NCI-H69 (cell line): ENCODE measurements around the gene NEBL.

Experiments used
- DNase-seq: peaks from one replicate; lab custom pipeline; 2025; lab: John Stamatoyannopoulos, UW

Gene NEBL

DNA sequence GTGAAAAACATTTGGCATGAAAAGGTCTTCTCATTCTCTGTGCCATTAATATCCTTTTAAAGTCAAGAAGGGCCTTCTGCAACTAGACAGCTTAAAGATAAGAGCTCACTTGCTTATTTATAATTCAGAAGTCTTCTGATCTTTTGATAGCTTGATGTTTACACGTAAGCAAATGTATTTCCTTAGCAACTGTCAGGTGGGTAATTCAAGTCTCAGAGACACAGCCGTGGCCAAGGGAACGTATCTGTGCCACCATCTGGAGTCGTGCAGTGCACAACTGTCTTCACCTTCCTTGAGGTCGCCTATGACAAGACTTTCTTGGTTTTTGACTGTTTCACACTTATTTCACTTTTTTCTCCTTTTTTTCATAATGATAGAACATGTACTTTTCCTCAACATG, 4.0 kb upstream of the NEBL start:
- no peak for DNase-seq

DNA sequence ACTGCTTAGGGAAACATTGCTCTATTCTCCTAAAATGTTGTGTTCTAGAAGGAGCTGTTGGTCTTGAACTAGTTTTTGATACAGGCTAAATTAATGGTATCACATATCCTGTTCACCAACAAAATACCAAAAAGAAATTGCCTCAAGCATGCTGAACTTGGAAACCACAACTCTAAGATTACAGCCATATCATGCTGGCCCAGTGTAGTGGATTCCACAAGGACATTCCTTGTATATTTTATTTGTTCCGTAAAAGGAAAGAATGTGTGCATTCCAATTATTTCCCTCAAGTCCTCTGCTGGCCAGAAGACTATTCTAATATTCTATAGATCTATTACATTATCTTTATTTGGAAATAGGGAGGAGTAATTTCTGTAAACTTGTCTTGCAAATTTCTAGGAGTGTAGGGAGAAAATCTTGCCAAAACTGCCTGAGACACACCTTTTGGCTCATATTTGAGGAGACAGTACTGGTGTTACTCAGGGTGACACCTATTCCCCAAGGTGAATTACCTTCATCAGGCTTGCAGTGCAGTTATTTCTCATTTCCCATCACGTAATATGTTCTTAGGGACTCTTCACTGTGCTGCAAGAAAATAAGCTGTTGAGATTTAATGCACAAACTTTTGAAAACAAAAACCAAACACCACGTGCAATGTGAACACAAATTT, 1.9 kb upstream of the NEBL start:
- no peak for DNase-seq

DNA sequence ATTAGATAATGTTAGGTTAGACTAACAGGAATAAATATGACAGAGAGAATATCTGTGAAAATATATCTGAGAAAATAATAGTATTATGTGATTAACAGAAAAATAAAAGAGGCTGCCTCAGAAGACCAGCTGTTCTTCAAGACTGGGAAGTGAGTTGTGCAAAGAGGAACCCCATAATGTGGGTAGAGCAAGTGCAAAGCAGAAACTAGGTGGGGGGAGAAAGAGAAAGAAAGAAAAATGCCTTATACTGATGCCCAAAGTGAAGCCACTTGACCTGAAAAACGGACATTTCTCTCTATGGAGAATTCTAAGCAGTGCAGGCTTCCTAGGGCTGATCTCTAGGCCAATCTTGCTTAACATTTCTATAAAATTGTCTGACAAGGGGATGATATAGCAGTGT, 3.8 kb downstream of the NEBL start:
- no peak for DNase-seq

DNA sequence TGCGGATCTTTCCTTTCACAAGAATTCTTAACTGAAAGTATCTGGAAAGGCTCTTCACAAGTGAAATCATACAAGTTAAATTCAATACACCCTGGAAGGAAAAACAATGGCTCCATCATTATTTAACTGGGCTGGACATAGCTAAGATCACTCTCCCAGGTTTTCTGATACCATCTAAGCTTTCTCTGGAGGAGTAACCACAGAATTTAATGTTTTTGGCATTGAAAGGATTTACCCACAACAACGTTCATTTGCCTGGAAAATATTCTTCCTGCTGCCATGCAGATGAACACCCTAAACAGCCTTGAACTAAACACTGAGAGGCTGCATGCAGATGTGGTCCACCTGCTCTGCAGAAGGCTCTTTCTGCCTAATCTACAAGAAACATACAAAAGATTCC, 4.3 kb downstream of the NEBL start:
- DNase-seq, result no peak

DNA sequence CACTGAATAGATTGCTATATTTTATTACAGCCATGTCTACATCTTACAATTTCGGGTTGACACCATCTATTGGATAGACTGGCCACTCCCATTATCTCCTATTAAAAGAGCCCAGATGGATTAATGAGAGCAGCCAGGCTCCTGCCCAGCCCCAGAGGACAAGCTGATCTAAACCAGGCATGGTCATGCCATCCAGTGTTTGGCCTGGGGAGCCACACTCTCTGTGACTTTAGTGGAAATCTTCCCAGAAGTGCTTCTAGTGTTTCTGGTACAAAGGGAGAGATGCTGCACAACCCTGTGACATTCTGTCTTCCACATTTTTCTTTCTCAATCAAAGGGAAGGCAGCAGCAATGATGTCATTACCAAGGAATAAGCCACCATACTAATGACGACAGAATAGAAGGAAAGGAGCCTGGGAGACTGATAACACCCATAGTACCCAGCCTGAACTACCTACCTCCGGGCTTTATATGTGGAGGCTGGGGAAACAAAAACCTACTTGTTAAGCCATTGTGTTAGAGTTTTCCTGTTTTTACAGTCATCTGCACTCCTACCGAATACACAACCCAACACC, 5.0 kb downstream of the NEBL start:
- DNase-seq, result no peak

DNA sequence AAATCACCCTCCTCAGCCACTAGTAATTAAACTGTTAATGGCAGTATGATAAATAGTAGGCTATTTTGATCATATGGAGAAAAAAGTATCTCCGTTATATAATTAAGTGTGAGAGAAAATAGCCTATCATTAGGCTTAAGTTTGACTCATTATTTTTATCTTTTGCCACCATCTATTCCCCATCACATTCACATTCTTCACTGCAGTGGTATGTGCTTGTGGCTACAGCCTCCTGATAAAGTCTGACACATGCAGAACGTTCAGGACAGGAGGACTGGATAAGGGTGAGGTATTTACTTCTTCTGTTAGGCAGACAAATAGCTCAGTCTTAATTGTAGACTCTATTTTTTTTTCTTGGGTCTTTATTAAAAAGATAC, 5.8 kb downstream of the NEBL start:
- DNase-seq, result peak; percentile 69

DNA sequence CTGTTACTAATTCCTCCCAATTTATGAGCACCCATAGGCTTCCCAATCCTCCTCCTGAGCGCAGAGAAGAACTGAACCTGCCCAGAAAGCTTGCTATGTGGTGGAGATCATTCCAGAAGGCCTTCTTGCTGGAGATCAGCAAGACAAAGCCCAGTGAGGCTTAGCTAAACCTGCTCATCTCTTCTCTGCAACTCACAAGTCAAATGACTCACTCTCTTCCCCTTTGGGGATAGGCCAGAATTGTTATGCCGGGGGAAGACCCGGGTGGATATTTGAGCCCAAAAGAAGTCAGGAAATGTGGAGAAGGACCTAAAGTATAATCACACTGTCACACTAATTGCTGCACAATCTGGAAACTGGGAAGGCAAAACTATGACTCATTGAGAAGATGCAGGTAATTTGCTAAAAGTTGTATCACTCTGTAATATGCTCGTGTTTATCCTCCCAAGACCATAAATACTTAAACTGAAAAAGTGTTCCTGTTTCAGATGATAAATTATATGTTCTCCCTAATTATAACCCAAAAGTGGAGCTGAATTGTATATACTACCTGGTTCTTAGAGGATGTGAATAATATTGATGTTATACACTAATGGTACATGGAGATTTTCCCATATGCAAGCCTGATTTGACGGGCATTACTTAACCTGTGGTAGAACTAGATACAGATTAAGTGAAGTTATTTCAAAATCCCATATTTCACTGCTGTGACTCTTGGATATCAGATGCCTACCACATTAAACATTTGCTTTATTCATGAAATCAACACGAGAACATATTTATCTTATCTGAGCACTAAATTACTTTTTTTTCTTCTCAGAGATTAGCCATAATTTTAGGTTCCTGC, 6.4 kb downstream of the NEBL start:
- DNase-seq, result peak; percentile 94

DNA sequence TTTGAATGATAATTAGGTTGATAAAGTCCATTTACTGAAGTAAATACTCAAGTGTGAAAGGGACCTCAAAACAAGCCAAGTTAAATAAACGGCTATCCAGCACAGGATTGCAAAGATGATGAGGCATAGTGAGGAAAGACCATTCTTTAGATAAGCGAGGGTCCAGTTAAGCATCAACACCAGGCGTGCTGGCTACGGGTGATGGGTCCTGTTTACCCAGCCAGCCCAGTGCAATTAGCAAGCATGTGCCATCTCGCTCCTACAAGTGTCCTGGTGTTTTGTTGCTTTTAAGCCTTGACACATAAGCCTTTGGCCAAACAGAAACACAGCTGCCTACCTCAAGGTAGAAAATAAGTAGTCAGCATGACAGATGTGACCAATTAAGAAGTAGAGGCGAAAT, 7.1 kb downstream of the NEBL start:
- peak; percentile 97 for DNase-seq

DNA sequence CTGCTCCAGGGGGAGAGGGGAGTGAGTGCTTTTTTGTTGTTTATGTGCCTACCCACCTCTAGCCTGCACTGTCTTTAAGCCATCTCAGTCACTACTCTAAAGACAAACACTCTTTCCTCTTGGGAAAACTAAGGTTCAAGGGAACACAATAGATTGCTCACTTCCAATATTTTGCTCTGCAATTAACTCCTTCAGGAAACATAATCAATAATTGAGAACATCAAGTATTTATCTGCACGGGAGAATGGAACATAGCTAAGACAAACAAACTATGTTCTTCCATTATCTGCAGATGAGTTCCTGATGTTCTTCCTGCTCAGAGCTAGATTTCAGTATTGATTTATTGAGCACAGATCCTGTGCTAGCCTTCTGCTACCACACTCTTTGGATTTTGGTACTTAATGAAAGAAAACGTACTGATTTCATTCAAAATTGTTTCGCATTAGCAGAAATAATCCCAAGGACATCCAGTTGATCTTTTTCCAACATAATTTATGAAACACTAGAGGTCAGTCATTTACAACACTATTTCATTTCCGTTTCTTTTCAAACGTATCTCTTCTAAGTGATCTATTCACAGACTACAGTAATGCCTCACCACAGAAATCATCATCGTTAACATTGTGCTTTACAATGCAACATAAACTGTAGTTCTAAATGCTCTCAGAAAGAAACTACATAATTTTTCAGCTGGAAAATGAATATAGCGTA, 8.3 kb downstream of the NEBL start:
- DNase-seq, result peak; percentile 79

DNA sequence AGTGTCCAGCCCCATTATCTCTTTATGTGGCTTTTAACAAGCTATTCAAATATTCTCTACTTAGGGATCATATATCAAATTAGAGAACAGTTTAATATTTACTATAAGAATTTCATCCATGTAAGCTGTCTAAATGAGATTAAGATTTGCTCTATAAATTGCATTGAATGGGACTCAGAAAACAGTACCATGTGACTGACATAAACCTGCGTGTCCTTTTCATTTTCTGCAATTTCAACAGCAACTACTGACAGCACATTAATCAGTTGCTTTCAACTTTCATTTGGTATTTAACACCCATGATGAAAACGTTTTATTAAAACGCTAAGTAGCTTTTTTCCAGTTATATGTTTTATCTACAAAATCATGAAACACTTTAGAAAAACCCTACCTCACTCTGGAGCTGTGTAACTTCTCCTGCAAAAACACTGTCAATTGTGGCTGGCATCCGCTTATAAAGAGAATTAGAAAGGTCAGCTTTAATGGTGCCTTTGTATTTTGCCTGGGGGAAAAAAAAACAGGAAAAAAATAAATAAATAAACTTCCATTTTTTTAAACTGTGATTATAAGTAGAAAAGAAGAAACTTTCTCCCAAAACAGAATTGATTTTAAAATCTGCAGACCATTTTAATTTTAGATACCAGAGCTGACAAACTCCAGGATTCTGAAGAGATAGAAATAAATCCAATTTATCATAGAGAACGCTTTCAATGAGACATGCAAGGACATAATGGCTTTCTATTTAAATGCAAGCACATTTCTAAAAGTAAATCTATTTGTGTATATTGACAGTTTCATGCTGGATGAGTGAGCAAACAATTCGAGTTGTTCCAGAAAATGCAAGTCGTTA, 9.2 kb downstream of the NEBL start:
- peak; percentile 46 for DNase-seq

DNA sequence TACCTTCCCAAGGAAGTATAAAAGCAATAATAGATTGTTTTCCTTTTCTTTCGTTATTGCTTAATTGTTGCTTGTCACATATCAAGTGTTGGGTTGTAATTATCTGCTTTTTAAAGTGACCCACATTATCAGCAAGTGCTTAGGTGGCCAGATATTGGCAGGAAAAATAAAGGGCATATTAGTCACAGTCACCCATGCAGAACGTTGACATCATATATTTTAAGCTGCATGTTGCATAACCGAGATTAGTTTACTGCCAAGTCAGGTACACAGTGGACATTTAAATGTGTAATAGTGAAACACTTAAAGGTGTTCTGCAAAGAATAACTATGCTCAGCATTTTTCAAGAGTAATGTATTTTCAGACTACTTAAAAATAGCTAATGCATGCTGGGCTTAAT, 11.4 kb downstream of the NEBL start:
- peak; percentile 88 for DNase-seq

DNA sequence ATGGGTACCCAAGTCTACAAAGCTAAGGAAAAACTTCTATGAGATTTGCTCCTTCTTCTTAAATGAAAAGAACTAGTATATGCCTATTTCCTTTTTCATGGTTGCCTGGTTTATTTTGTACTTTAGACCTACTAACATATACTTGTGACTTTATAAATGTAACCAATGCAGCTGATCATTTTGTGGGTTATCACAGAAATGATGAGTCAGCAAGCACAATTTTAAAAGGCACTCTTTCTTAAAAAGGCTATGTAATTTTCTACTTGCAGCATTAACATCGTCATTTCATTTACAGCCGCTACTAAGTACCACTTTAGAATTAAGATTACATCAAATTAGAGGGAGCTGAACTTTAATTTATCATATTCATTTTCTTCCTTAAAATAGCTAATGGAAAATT, 13.6 kb downstream of the NEBL start:
- no peak for DNase-seq

DNA sequence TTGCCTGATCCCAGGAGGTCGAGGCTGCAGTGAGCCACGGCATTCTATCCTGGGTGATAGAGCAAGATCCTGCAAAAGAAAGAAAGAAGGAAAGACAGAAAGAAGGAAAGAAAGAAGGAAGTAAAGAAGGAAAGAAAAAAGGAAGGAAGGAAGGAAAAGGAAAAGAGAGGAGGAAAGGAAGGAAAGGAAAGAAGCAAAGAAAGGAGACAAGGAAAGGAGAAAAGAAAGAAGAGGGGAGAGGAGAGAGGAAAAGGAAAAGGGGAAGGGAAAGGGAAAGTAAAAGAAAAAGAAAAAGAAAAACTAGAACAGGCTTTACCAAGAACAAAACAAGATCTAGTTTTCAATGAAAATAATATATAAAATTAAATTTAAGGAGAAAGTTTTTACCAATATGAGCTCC, 15.0 kb downstream of the NEBL start:
- no peak for DNase-seq

DNA sequence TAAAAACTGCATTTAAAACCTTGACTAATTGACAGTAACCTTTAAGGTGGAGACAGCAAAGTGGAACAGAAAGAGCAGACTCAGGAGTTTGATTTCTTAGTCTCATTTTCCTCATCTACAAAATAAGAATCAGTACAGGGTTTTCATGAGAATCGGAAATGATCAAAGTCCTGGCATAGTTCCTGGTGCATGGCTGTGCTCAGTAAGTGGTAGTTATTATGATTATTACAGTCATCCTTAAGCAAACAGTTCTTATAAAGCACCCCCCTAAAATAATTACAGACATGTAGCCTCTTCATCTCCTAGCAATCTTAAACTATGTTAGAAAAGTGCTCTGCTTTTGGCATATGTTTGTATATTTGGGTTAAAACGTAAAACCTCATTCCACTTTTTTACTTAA, 18.0 kb downstream of the NEBL start:
- DNase-seq, result peak; percentile 84

DNA sequence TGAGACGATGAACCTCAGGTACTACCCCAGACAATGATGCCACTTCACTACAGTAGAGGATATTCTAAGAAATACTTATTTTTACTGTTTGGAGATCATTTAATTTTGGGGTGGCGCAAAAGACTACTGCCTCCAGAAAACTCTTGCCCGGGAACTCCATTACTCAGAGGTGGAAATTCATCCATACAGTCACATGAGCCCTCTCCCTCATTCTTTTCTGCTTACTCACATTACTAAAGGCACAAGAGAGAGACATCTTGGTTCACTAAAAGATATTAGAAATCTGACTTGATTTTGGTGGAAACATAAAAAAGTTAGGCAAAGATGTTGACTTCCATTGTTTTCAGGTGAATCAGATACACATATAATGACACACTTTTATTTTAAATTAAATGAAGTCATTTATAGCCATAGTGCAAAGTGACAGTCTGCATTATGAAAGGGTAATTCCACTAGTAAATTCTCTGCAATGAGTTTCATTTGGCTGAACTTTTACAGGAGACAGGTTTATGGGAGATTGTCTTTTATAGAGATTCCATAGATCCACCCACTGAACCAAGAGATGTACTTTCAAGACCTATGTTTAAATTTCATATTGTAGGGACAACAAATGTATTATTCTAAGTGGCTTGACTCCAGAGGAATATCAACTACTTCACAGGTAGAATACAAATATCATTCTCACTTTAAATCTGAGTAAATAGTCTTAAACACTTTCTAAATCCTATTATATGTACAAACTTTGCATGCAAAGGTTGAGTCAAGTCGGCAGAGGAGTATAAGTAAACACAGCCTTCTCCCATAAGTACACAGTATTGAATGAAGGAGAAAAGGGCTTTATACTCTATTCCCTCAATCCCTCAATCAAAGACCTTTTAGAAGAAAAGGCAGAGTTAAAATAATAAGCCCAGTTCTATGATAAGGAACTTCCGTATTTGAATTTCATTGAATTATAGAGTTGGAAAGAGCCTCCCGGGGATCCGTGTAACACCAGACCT, 18.8 kb downstream of the NEBL start:
- DNase-seq, result peak; percentile 74

DNA sequence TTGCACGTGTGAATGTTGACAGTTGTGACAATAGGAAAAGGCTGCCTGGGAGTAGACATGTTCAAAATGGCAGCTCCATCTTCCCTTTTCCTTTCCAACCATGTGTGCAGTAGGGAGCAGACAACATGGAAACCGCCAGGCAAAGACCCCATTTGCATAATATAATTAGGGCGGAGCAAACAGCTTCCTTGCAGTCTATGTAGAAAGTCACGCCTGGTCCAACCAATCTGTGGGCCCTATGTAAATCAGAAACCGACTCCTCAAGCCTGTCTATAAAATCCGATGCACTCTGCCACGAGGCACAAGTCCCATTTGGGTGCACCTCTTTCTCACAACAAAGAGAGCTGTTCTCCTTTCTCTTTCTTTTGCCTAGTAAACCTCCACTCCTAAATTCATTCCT, 19.6 kb downstream of the NEBL start:
- no peak for DNase-seq

DNA sequence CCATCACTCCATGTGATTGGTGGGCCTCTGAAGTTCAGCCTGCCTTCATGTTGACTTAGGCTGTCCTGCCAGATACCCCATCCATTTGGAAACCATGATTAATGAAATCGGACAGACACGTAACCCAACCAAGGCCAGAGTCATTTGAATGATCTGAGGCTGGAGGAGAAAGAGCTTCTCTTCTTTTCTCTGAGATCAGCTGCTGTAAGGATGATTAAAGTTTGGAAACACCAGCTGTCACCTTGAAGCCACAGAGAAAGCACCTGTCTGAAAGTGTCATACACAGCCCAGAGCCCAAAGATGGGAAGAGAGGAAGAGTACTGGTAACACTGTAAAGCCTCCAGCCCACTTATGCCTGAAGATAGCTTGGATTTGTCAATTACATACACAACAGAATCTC, 22.9 kb downstream of the NEBL start:
- DNase-seq, result no peak

DNA sequence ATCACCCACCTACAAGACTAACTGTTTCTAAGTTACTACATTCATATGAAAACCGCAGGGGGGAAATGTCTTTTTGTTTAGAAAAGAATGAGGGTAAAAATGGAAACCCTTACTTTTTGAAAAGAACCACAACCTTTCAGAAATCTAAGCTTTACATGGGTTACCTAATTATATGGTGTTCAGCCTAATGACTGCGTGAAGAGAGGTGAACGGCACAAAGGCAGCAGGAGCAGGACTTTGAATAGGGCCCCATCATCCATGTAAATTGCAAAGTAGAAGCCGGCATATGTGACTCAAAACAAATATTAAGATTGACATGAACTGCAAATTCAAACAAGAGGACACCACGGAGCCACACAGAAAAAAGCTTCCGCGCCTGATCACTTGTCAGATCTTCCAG, 25.1 kb downstream of the NEBL start:
- peak; percentile 97 for DNase-seq

DNA sequence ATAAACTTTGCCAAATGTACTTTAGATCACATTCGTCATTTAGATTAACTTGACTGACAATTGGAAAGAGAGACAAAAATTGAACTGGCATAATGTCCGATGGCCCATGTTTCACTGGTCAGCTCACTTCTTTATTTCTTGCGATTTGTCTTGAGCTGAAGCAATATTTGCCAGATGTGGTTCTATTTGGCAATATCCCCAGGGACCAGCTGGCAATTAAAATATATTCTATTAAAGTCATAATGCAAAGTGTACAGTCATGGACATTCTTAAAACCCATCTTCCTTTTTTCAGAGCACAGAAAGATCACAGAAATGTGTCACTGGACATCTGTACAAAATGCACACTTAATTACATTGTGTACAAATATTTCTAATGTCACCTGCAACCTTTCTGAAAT, 26.3 kb downstream of the NEBL start:
- DNase-seq, result peak; percentile 30

DNA sequence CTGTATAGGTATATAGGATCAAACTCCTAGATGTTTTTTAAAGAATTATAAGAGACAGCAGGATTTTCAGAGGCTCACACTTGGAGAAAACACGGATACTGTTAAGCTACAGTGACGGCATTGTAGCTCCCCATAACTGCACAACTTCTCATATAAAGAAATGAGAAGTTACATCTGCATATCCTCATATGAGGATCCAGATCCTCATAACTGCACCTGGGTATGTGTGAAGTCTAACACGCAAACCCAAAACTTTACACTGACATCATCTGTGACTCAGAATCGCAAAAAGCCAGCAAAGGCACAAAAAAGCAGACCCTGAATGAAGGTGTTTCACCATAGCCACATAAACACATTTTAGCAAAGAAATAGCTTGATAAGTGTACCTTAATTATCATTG, 34.1 kb downstream of the NEBL start:
- DNase-seq, result no peak
